ENCODE measurements around the gene KRTAP4-3.

GRCh38 chr17:41150026-41150425 lies 18.0 kb downstream of the KRTAP4-3 start:
- TF ChIP-seq CTCF (IDR thresholded peaks at IDR 0.05) (no peak), POLR2A (IDR thresholded peaks at IDR 0.05) (no peak)
